Inflammatory macrophage (primary cell): ENCODE data around the gene GLIPR1L2.
A peak's percentile ranks its signal among the peaks of the same experiment; 100 is the strongest.

Source experiments
- DNase-seq, 2 donors: peaks; one replicate each; pipeline ENCODE4 v3.0.0-alpha.2; 2020 to 2022

The GLIPR1L2 gene

DNA sequence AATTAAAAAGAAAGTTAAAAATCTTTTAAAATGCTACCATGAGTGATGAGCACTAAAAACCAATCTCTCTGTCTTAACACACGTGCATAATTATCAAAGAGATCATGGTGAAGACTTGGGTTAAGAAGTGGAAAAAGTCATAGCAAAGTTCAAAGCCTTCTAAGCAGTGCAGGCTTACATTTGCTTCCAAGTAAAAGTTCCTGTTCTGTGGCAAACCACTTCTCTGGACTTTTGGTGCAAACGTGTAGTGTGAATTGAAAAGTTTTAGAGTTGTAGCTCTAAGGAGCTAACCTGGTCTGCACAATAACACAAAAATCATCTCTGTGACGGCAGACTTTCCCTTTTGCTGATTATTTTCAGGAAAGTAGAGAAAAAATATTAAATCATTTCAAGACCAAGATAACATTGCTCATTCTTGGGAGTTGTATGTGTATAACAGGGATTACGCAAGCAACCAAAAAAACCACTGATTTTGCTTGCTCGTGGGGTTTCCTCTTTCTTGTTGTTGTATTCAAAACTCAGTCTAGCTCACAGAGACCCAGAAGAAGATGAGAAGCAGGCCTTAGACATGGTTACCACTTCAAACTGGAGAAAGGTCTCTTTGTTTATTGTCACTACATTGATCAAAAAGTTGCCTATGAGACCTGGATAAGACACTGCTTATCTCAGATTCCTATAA, 87.4 kb downstream of the GLIPR1L2 start:
- peak; percentile 86 to 90 for DNase-seq

GRCh38 chr12:75479963-75480461, 89.1 kb downstream of the GLIPR1L2 start:
- no peak for DNase-seq

GRCh38 chr12:75480469-75480949, 89.6 kb downstream of the GLIPR1L2 start, which contains the start of gene GLIPR1:
TSS of gene GLIPR1 (plus strand) at chr12:75480755. CDS start at chr12:75480881, 126 bp downstream.
- peak; percentile 95 to 97 for DNase-seq

- peak; percentile 62 to 76 for DNase-seq
These were observed 90.3 kb downstream of the GLIPR1L2 start for GRCh38 chr12:75481013-75481705.

GRCh38 chr12:75481774-75482173, 90.9 kb downstream of the GLIPR1L2 start:
- peak; percentile 51 to 60 for DNase-seq
